Measurements from ENCODE around the gene PAK6. TPM values are rescaled to one million over a fixed set of nuclear protein-coding genes. Genes with fewer than 3 reads are reported as not detected.
A peak's percentile ranks its signal among the peaks of the same experiment; 100 is the strongest.

PAK6 gene
- total and polyA plus RNA-seq, 9 of the 15 experiments (the other 6 are each of a cell fraction or from before 2014, with no cell fraction given), result 0.03 to 0.74 (median 0.16) TPM; not detected in 2

GRCh38 chr15:40282147-40282868 is 43.4 kb downstream of the PAK6 start (continued):
- TF ChIP-seq ZFP91 (CRISPR knock-in tag; IDR thresholded peaks at IDR 0.05) (no peak), RREB1 (CRISPR knock-in tag; IDR thresholded peaks at IDR 0.05) (0 out of 2 replicates have a peak, but pooled peaks have one; percentile 86), MLX (CRISPR knock-in tag; conservative IDR thresholded peaks at IDR 0.05) (0 out of 4 replicates have a peak, but pooled peaks of 1 of the 2 experiments have one; percentile 56), FOXO4 (CRISPR knock-in tag; IDR thresholded peaks at IDR 0.05) (no peak), SIX5 (IDR thresholded peaks at IDR 0.05; ENCODE audit: borderline replicate concordance in 1 of 2, insufficient read depth in 1 of 2, low read depth in 1 of 2, low read length in 2 of 2) (no peak)
- TF ChIP-seq, protein P1, sequence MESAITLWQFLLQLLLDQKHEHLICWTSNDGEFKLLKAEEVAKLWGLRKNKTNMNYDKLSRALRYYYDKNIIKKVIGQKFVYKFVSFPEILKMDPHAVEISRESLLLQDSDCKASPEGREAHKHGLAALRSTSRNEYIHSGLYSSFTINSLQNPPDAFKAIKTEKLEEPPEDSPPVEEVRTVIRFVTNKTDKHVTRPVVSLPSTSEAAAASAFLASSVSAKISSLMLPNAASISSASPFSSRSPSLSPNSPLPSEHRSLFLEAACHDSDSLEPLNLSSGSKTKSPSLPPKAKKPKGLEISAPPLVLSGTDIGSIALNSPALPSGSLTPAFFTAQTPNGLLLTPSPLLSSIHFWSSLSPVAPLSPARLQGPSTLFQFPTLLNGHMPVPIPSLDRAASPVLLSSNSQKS (CRISPR knock-in tag; IDR thresholded peaks at IDR 0.05), result no peak
- TF ChIP-seq, protein P2, sequence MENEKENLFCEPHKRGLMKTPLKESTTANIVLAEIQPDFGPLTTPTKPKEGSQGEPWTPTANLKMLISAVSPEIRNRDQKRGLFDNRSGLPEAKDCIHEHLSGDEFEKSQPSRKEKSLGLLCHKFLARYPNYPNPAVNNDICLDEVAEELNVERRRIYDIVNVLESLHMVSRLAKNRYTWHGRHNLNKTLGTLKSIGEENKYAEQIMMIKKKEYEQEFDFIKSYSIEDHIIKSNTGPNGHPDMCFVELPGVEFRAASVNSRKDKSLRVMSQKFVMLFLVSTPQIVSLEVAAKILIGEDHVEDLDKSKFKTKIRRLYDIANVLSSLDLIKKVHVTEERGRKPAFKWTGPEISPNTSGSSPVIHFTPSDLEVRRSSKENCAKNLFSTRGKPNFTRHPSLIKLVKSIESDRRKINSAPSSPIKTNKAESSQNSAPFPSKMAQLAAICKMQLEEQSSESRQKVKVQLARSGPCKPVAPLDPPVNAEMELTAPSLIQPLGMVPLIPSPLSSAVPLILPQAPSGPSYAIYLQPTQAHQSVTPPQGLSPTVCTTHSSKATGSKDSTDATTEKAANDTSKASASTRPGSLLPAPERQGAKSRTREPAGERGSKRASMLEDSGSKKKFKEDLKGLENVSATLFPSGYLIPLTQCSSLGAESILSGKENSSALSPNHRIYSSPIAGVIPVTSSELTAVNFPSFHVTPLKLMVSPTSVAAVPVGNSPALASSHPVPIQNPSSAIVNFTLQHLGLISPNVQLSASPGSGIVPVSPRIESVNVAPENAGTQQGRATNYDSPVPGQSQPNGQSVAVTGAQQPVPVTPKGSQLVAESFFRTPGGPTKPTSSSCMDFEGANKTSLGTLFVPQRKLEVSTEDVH (IDR thresholded peaks at IDR 0.05; ENCODE audit: low read depth, partially characterized antibody), result no peak

All from K562 (cell line).